ENCODE results near the gene ST8SIA5. TPM values are rescaled to one million over a fixed set of nuclear protein-coding genes. Genes with fewer than 3 reads are reported as not detected.

Gene ST8SIA5
- total RNA-seq, 1 donor from 2014 or later = 0.75 TPM

DNA sequence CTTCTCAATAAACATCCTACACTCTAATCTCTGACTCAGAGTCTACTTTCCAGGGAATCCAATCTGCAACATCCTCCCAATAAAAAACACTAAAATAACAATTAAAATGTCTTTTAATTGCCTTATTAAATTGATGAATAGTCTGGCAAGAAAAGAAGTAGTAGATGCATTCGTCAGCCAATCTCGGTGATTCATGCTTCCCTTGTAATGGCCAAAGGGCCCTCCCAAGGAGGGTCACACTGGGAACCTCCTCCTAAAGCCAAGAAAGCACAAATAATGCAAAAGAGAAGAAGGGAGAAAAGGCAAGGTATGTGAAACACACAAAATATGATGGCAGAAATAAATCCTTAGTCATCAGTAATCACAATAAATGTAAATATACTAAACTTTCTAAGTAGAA, 16.8 kb downstream of the ST8SIA5 start:
- DNase-seq (ENCODE audit: low read depth) = no peak

DNA sequence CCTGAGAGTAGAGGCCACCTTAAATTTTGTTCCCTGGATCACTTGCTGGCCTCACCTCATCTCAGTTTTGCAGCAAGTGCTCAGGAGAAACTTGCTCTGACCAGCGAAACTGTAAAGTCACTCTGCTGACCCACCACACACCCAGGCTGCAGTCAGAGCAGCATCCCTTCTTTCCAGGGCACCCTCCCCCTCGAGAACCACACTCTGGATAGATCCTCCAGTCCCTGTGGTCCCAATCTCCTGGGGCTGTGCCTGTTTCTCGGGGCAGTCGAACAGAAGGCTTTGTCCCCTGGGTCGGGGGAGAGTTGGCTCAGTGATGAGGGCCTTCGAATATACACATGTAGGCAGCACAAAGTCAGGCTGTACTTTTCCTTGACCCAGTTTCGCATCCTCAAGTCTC, 18.4 kb downstream of the ST8SIA5 start:
- DNase-seq (ENCODE audit: low read depth) = no peak

DNA sequence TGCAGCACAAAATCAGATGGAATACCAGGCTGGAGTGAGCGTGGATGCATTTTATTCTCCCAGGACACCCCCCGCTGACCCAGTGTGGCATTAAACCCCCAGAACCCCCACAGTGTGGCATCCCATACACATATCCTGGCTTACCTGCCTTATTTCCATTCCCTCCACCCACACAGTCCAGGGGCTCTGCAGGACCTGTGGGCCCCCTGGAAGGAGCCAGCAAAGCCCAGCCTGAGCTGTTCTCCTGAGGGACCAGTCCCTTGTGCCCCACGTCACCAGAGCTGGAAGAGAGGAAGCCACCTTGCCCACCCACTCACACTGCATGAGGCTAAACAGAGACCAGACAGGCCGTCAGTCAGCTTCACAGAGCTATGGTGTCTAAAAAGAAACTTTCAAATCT, 20.1 kb downstream of the ST8SIA5 start:
- DNase-seq (ENCODE audit: low read depth) = no peak

DNA sequence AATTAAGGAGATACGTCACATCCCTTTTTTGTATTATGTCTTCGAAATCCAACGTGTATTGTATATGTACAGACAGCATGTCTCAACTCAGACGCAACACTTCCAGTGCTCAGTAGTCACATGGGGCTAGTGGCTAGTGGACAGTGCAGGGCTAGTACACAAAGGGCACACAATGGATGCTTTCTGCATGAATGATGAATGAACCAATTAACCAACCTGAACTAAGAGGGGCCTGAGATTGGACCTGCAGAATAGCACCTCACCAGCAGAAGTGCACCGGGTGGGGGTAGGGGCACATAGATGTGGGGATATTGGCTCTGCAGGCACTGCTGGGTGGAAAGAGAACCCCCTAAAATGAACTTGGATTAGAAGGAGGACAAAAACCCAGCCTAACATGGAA, 20.7 kb downstream of the ST8SIA5 start:
- DNase-seq (ENCODE audit: low read depth) = no peak

DNA sequence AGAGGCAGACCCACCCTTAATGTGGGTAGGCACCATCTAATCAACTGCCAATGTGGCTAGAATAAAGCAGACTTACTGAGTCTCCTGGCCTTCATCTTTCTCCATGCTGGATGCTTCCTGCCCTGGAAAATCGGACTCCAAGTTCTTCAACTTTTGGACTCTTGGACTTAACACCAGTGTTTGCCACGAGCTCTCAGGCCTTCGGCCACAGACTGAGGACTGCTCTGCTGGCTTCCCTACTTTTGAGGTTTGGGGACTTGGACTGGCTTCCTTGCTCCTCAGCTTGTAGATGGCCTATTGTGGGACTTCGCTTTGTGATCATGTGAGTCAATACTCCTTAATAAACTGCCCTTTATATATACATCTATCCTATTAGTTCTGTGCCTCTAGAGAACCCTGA, 21.9 kb downstream of the ST8SIA5 start:
- no peak for DNase-seq (ENCODE audit: low read depth)

DNA sequence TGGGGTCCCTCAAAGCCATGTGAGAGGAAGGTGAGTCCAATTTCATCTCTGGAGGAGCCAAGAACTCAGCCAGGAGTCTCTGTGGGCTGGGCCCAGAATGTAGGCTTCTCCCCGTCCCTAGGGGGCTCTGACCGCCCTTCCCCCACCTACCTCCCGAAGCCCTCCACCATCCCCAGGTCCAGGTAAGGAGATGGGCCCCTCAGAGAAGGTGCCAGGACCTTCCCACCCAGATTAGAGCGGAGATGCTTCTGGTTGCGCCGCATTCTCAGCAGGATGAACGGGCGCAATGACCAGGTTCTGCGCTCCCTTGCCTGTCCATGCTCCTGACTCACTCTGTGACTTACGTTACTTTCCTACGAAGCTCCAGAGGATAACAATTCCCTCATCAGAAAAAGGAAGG, 23.0 kb downstream of the ST8SIA5 start:
- no peak for DNase-seq (ENCODE audit: low read depth)

DNA sequence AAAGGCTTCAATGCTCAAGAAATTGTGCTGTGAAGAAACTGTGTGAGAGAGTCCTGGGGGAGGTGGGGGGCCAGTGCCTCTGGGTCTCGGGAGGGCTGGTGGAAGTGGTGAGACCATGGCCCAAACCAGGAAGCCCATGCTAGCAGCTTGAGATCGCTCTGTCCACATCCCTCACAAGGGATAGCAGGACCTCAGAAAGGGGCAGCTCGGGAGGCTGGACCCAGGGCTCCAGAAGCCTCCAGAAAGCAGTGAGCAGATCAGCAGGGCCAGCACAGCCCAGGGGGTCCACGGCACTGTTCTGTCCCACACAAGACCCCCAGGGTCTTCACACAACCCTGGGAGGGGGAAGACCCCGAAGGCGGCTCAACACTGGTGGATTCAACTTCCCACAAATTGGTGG, 24.1 kb downstream of the ST8SIA5 start:
- no peak for DNase-seq (ENCODE audit: low read depth)

DNA sequence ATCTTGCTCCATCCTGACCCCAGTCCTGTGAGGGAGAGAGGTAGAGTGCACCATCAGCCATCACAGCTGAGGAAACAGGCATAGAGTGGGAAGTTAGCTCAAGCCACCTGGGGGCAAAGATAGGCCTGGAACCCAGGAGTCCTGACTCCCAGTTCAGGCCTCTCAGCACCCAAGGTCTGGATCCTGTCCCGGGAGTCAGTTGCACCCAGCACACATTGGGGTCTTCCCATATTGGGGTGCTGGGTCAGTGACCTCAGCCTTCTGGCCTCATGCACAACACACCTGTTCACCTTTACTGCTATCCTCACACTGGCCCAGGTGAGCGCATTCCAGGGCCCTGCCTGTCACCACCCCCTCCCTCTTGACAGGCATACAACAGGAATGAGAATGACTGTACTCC, 24.7 kb downstream of the ST8SIA5 start:
- DNase-seq (ENCODE audit: low read depth) = no peak

DNA sequence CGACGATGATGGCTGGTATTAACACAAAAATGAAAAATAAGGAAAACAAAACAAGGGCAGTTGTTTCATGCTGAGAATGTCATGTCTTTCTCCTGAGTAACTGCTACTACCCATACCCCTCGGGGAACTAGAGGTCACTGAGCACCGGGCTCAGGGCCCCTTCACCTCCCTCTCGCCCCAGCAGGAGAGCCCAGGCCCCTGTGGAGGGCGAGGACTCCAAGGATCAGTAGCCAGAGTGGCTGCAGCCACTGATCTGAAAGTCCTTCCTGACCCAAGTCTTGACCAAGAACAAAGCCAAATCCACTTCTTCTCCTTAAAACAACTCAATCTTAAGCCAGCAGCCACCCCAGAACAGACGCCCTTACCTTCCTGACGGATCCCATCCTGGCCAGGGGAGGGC, 25.5 kb downstream of the ST8SIA5 start:
- no peak for DNase-seq (ENCODE audit: low read depth)

DNA sequence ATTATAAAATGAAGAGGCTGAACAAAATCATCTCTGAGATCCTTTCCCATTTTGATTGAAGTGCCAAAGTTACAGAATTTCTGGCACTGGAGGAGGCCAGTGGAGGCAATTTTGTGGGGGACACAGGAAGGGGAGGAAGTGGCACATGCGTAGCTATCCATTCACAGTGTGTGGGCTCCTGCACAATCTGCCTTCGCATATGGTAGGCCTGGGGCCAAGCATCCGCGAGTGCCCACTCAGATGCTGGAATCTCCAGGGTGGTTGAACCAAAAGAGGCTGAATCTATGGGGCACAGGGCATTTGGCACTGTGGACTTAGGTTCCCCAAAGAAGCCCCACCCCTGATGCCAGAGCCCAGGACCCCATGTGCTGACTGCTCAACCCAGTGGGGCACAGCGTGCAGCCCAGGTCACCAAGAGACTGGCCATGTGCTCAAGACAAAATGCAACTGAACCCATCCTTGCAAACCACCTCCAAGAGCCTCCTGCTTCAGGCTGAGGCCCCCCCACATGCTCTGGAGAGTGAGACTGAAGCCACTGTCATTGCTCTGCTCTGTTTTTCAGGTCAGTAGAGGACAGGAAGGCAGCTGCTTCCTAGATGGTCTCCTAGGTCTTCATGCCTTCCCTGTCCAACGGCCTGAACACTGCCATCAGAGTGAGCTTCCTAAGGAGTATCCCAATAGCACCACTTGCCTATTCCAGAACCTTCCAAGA, 28.5 kb downstream of the ST8SIA5 start:
- no peak for DNase-seq (ENCODE audit: low read depth)

DNA sequence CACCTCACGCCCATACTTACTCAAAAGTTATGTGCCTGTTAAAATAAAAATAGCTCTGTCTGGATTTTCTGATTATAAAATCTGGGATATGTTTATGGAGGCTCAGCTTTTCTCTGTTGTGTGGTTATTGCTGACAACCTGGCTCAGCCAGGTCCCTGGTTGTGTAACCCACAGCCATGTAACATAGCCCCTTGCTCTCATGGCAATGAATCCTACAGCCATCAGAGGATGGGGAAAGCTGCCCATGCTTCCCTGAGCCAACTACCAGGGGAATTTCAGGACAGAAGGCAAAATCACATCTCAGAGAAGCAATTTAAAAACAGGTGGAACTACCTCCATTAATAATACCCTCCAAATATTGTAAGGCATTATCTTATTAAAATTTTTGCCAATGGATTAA, 29.7 kb downstream of the ST8SIA5 start:
- DNase-seq (ENCODE audit: low read depth) = no peak

DNA sequence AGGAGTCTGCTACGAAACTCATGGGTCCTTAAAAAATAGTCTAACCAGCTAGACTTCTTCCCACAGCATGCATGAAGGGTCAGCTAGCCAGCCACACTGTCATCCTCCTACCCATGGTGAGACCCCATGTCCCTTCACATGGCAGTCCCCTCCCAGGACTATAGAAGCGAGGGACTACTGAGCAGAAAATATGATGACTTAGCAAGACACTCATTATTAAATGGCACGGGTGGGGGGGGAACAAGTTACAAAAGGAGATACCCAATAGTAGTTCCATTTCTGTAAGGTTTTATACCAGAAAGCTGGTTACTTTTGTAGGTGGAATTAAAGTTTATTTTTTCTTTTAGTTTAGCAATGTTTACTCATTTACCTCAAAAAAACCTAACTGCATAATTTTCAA, 31.5 kb downstream of the ST8SIA5 start:
- no peak for DNase-seq (ENCODE audit: low read depth)

DNA sequence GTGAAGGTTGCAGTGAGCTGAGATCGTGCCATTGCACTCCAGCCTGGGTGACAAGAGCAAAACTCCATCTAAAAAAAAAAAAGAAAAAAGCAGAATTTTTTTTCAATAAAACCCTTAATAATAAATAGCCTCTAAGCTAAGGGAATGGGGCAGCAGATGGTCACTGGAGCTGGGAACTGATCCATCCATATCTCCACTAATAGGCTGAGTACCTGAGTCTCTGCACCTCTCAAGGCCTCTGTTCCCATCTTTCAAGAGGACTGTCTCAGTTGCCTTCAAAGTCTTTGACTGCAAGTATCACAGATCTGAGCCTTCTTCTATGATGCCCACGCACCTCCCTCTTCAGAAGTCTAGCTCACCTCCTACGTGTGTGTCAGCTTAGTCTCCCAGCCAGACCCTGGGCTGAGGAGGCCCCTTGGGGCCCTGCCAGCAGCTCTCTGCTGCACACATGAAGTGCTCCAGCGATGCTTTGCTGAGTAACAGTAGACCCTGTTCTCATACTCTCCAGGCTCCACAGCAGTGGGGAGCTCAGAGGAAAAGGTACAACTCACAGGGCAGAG, 32.9 kb downstream of the ST8SIA5 start:
- no peak for DNase-seq (ENCODE audit: low read depth)

DNA sequence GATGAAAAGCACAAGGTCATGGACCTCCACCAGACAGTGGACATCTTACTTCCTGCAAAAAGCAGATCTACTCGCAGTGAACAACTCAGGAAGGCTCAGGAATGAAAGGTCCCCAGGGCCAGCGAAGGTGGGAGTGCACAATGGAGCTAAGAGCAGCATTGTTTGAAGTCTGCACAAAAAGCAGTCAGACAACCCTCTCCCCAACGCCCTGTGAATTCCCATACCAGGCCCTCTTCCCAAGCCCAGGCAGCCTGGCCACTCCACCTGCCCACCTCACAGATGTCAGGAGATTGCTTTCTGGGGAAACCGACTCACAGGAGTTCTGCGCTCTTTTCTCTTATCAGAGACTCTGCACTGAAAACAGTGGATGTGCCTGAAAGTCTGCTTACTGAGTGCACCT, 34.8 kb downstream of the ST8SIA5 start:
- DNase-seq (ENCODE audit: low read depth) = no peak

DNA sequence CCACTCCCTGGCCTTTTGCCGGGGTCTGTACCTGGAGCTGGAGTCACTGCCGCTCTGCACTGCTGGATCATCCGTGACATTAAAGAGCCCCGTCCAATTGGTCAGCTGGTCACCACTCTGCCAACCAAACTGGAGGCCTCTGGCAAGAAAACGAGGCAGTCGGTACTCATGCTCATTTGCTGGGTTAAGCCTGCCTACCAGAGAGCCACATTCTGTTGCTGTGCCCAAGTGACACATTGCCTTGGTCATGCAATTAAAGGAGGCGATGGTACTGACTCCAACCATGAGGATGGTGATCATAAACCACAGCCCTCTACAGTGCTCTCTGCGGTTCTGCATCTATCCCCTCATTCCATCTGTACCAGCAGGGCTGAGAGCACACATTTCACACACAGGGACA, 35.5 kb downstream of the ST8SIA5 start:
- DNase-seq (ENCODE audit: low read depth) = no peak

DNA sequence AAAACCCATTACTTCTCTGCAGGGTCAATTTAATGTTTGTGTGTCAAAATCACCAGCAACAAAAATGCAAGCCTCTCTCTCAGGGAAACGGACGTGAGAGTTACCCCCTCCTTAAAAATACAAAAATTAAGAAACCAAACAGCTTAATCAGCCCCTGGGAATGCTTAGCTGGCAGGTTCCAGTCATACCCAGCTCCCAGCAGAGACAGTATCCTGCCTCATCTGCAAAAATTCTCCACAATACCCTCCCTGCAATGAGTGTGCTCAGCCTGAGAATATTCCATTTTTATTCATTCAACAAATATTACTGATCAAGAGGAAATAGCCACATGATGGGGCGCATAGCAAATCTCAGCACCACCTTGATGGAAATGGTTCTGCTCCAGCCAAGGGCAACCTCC, 36.3 kb downstream of the ST8SIA5 start:
- no peak for DNase-seq (ENCODE audit: low read depth)

DNA sequence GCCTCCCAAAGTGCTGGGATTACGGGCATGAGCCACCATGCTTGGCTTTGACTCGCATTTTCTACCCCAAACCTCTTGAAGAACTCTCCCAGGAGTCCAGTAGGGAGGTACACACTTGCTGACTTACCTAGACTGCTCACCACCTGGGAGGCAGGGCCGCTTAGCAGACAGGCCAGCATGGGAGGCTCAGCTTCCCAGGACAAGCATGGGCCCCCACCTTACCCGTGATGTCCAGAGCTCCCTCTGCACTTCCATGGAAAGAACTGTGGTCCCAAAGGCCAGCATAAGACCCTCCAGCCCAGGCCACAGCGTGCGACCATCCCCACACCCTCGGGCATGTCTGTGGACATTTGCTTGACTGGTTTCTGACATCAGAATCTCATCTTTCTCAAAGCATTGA, 36.8 kb downstream of the ST8SIA5 start:
- DNase-seq (ENCODE audit: low read depth) = no peak

DNA sequence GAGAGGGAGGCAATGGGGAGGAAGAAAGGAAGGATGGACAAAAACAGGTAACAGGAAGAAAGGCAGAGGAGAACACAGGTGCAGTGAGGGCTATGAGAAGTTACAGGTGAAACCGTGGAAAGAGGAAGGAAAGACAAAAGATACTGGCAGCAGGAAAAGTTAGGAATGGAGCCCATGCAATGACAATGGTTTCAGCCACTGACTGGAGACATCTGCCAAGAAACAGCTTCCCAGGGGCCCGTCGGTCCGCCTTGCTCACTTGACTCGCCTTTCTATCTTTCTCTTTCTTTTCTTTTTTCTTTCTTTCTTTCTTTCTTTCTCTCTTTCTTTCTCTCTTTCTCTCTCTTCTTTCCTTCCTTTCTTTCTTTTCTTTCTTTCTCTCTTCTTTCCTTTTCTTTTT, 37.5 kb downstream of the ST8SIA5 start:
- DNase-seq (ENCODE audit: low read depth) = no peak

DNA sequence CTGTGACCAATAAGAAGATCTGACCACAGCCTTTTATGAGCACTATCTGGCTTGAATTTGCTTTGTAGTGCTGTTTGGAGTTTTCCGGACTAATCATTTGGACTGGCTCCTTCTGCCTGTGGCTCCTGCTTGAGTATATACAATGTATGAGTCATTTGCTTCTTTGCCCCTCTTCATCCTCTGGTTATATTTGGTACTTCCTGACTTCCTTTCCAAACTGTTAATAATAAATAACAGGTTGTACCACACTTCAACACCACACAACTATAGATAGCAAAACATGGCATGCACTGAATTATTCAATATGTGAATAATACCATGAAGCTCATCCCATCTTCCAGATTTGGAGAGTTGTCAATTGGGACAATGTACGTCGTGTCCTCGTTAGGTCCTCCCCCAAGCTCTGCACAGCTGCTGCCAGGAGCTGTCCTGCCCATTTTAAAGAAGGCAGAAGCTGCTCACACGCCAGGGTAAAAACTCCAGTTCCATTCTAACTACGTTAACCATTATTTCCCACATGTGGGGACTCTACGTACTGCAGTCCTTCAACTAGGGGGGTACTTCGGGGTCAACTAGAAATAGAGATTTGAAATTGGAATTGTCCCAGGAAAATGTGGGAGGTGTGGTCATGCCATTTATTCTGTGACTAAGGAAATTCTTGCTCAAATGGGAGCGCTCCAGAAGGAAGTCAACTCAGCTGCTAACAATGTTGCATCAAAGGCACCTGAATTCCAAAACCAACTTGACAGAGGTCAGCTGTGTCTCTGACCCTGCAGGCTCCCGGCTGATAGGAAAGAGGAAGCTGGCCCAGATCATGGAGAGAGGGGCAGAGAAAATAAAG, 38.1 kb downstream of the ST8SIA5 start:
- peak; percentile 93 for DNase-seq (ENCODE audit: low read depth)

DNA sequence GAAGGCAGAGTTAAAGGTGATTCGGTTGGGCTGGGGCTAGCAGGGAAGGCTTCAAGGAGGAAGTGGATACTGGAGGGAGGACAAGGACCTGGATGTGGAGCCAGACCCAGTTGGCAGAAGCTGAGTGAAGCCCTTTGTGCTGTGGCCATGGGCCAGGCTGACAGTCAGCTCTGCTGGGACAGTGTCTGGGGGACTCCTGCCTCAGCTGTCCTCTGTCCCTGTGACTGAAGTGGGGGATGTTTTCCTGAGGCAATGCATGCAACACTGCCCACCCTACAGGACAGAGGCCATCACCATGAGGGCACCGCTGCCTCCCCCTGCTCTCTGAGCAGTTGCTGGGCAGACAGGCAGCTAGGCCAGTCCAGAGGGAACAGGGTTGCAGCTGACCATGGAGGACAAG, 40.0 kb downstream of the ST8SIA5 start:
- DNase-seq (ENCODE audit: low read depth) = no peak

DNA sequence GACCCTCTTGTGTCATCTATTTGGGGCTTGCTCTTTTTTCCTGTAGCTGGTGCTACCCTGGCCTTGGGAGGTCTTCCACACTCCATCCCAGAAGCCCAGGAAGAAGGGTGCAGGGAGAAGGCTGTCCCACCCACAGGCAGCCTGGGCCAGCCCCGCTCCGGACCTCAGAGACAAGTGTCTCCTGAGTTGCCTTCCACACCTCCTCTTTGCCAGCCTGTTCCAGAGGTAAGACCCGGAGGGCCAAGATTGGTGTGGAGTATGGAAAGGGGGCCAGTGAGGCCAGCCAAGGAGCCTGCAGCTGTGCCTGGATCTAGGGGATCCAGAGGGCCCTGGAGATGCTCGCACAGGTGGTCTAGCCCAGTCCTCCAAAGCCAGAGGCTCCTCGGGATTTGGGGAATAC, 40.5 kb downstream of the ST8SIA5 start:
- DNase-seq (ENCODE audit: low read depth) = no peak

DNA sequence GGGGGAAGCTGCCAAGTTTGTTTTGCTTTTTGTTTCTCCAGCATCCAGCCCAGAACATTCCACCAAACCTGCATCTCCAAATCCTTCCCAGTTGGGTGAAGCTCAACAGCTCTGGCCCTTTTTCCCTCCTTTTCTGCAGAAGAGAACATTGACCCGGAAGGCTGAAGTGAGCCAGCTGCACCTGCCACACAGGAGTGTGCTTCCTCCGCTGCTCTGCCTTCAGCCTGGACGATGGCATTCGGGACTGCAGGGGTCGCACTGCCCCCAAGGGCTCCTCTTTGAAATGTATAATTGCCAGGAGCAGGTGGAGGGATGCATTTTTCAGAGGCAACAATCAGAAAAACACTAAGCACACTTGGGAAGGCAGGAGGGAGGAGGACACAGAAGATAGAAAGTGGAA, 41.8 kb downstream of the ST8SIA5 start:
- DNase-seq (ENCODE audit: low read depth) = no peak

DNA sequence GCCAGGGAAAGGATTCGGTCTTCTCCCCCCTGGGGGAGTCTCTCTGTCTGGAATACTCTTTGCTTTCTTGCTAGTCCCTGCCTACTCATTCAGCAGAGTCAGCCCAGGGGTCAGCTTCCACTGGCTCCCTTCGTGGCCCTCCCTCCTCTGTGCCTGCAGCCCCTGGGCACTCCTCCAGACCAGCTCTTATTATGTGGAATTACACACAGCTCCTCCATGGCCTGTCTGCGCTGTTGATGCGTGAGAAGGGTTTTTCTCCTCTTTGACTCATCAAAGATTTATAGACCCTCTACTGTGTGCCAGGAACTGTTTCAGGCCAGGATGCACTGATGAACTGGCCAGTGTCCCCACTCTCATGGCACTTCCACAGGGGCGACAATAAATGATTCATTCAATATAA, 44.4 kb downstream of the ST8SIA5 start:
- peak; percentile 86 for DNase-seq (ENCODE audit: low read depth)
